SK-N-SH treated with all-trans-retinoic acid at 6 μM for 48 hours (cell line): ENCODE results near the gene RAB32.

Experiments
- BACH2 ChIP-seq: fragments of 250-450 bp; sonication (Bioruptor Pico); IDR thresholded peaks from 2 replicates; pipeline ENCODE4 v1.9.0; 2021; ENCODE audit warnings: mild to moderate bottlenecking, borderline replicate concordance
- CSDC2 ChIP-seq: fragments of 250-450 bp; sonication (Bioruptor Pico); IDR thresholded peaks from 2 replicates; pipeline ENCODE4 v1.5.0; 2020; ENCODE audit warnings: mild to moderate bottlenecking, moderate library complexity
- ISL1 ChIP-seq: fragments of 250-450 bp; sonication (Bioruptor Pico); IDR thresholded peaks from 2 replicates; pipeline ENCODE4 v2.1.2; 2022; ENCODE audit warnings: mild to moderate bottlenecking, moderate library complexity
- OSR1 ChIP-seq: fragments of 250-450 bp; sonication (Bioruptor Pico); IDR thresholded peaks from 2 replicates; pipeline ENCODE4 v1.8.0; 2022; ENCODE audit warnings: moderate library complexity, mild to moderate bottlenecking, inconsistent platforms
- POU6F1 ChIP-seq: fragments of 250-450 bp; sonication (Bioruptor Pico); IDR thresholded peaks from 2 replicates; pipeline ENCODE4 v1.8.0; 2021; ENCODE audit warnings: low read depth, mild to moderate bottlenecking, moderate library complexity, borderline replicate concordance
- TCF4 ChIP-seq: fragments of 250-450 bp; sonication (Bioruptor Pico); IDR thresholded peaks from 2 replicates; pipeline ENCODE4 v1.8.0; 2021; ENCODE audit warnings: mild to moderate bottlenecking, moderate library complexity, borderline replicate concordance
- TOX ChIP-seq: fragments of 250-450 bp; sonication (Bioruptor Pico); IDR thresholded peaks from 2 replicates; pipeline ENCODE4 v1.8.0; 2021; ENCODE audit warnings: mild to moderate bottlenecking, moderate library complexity, borderline replicate concordance
- TSHZ2 ChIP-seq: fragments of 250-450 bp; sonication (Bioruptor Pico); IDR thresholded peaks from 2 replicates; pipeline ENCODE4 v1.5.0; 2020; ENCODE audit warnings: mild to moderate bottlenecking, moderate library complexity
- ZC3H10 ChIP-seq: fragments of 250-450 bp; sonication (Bioruptor Pico); IDR thresholded peaks from 2 replicates; pipeline ENCODE4 v1.5.1; 2021; ENCODE audit warnings: mild to moderate bottlenecking, moderate library complexity
- ZFP3 ChIP-seq: fragments of 250-450 bp; sonication (Bioruptor Pico); IDR thresholded peaks from 2 replicates; pipeline ENCODE4 v1.5.0; 2020; ENCODE audit warnings: mild to moderate bottlenecking, moderate library complexity
- ZFP30 ChIP-seq: fragments of 450-650 bp; formaldehyde crosslinking; IDR thresholded peaks from 2 replicates; pipeline ENCODE4 v1.5.0; 2022; ENCODE audit warnings: mild to moderate bottlenecking, moderate library complexity
- ZNF70 ChIP-seq: fragments of 450-650 bp; formaldehyde crosslinking; IDR thresholded peaks from 2 replicates; pipeline ENCODE4 v1.5.0; 2020; ENCODE audit warnings: mild to moderate bottlenecking, moderate library complexity
- TF ChIP-seq, protein P1 (sequence below): fragments of 250-450 bp; sonication (Bioruptor Pico); IDR thresholded peaks from 2 replicates; pipeline ENCODE4 v1.8.0; 2020; ENCODE audit warnings: mild to moderate bottlenecking, moderate library complexity, borderline replicate concordance
- TF ChIP-seq, protein P2 (sequence below): fragments of 250-450 bp; sonication (Bioruptor Pico); IDR thresholded peaks from 2 replicates; pipeline ENCODE4 v1.5.1; 2020; ENCODE audit warnings: low read depth, mild to moderate bottlenecking, moderate library complexity

GRCh38 chr6:146587459-146587858, 43.8 kb downstream of the RAB32 start:
- TF ChIP-seq ISL1 (CRISPR knock-in tag) (no peak), OSR1 (CRISPR knock-in tag) (no peak), ZFP3 (CRISPR knock-in tag) (no peak), TCF4 (no peak), ZC3H10 (CRISPR knock-in tag) (no peak), TOX (CRISPR knock-in tag) (no peak), BACH2 (CRISPR knock-in tag) (no peak), POU6F1 (no peak), TSHZ2 (CRISPR knock-in tag) (no peak), ZFP30 (CRISPR knock-in tag) (no peak), CSDC2 (CRISPR knock-in tag) (no peak), ZNF70 (CRISPR knock-in tag) (no peak)
- TF ChIP-seq, protein P1, sequence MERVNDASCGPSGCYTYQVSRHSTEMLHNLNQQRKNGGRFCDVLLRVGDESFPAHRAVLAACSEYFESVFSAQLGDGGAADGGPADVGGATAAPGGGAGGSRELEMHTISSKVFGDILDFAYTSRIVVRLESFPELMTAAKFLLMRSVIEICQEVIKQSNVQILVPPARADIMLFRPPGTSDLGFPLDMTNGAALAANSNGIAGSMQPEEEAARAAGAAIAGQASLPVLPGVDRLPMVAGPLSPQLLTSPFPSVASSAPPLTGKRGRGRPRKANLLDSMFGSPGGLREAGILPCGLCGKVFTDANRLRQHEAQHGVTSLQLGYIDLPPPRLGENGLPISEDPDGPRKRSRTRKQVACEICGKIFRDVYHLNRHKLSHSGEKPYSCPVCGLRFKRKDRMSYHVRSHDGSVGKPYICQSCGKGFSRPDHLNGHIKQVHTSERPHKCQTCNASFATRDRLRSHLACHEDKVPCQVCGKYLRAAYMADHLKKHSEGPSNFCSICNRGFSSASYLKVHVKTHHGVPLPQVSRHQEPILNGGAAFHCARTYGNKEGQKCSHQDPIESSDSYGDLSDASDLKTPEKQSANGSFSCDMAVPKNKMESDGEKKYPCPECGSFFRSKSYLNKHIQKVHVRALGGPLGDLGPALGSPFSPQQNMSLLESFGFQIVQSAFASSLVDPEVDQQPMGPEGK: no peak
- TF ChIP-seq, protein P2, sequence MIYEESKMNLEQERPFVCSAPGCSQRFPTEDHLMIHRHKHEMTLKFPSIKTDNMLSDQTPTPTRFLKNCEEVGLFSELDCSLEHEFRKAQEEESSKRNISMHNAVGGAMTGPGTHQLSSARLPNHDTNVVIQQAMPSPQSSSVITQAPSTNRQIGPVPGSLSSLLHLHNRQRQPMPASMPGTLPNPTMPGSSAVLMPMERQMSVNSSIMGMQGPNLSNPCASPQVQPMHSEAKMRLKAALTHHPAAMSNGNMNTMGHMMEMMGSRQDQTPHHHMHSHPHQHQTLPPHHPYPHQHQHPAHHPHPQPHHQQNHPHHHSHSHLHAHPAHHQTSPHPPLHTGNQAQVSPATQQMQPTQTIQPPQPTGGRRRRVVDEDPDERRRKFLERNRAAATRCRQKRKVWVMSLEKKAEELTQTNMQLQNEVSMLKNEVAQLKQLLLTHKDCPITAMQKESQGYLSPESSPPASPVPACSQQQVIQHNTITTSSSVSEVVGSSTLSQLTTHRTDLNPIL: no peak
